ENCODE data around the gene EFCAB11.

GRCh38 chr14:89978656-89979055 is 24.1 kb upstream of the EFCAB11 start:
- no peak for TF ChIP-seq POLR2A (IDR thresholded peaks at IDR 0.05)
- TF ChIP-seq CTCF (IDR thresholded peaks at IDR 0.05): no peak
